Body of pancreas (tissue), 4 donors: ENCODE data around the gene CCZ1B.
"Not testable (repeated sequence)": the region's sequence is repeated elsewhere in the genome, so short reads cannot be mapped to it uniquely, and the experiment has no call there.

Experiments used
- POLR2A ChIP-seq, 3 donors: fragments of 450-650 bp; IDR thresholded peaks; one replicate each; pipeline ENCODE4 v1.6.1; 2016; ENCODE audit warnings: antibody characterized with exemption in 3 of 3, mild to moderate bottlenecking in 2 of 3
- TF ChIP-seq, protein P1 (sequence below), 7 experiments: fragments of 450-650 bp in 4 of 7; fragments of 200-600 bp in 3 of 7; sonication (generic) in 3 of 7; IDR thresholded peaks; one replicate each; pipeline ENCODE4 v1.5.1; 2016 to 2019; ENCODE audit warnings: antibody characterized with exemption in 7 of 7

DNA sequence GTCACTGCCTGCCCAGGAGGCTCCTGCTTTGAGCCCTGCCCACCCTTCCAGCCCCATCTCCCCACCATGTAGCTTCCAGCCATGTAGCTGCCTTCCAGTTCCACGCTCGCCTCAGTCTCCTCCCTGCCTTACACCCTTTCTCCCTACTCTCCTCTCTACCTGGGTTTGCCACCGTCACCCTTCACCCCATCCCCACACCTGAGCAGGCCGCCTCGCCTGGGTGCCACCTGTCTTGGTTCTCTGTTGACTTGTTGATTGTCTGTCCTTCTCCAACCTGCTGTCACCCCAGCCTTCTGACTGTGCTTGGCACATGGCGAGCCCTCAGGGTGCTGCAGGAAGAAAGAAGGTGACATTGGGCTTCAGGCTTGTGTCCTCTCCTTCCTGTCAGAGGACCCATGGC is 75.9 kb downstream of the CCZ1B start:
- TF ChIP-seq, protein P1, sequence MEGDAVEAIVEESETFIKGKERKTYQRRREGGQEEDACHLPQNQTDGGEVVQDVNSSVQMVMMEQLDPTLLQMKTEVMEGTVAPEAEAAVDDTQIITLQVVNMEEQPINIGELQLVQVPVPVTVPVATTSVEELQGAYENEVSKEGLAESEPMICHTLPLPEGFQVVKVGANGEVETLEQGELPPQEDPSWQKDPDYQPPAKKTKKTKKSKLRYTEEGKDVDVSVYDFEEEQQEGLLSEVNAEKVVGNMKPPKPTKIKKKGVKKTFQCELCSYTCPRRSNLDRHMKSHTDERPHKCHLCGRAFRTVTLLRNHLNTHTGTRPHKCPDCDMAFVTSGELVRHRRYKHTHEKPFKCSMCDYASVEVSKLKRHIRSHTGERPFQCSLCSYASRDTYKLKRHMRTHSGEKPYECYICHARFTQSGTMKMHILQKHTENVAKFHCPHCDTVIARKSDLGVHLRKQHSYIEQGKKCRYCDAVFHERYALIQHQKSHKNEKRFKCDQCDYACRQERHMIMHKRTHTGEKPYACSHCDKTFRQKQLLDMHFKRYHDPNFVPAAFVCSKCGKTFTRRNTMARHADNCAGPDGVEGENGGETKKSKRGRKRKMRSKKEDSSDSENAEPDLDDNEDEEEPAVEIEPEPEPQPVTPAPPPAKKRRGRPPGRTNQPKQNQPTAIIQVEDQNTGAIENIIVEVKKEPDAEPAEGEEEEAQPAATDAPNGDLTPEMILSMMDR (IDR thresholded peaks at IDR 0.05) = not testable (repeated sequence)
- TF ChIP-seq POLR2A (IDR thresholded peaks at IDR 0.05) = not testable (repeated sequence)
